Stimulated activated CD4-positive, alpha-beta T cell treated with anti-CD3 and anti-CD28 coated beads, Interleukin-1b, Interleukin-23, amount 100 ng/mL, for 4 hours (primary cell): ENCODE data around the gene CLCN1.

Source experiments
- DNase-seq, 2 donors: peaks; one replicate each; pipeline ENCODE4 v3.0.0-alpha.2; 2020; ENCODE audit warnings: low read depth in 2 of 2

The CLCN1 gene

DNA sequence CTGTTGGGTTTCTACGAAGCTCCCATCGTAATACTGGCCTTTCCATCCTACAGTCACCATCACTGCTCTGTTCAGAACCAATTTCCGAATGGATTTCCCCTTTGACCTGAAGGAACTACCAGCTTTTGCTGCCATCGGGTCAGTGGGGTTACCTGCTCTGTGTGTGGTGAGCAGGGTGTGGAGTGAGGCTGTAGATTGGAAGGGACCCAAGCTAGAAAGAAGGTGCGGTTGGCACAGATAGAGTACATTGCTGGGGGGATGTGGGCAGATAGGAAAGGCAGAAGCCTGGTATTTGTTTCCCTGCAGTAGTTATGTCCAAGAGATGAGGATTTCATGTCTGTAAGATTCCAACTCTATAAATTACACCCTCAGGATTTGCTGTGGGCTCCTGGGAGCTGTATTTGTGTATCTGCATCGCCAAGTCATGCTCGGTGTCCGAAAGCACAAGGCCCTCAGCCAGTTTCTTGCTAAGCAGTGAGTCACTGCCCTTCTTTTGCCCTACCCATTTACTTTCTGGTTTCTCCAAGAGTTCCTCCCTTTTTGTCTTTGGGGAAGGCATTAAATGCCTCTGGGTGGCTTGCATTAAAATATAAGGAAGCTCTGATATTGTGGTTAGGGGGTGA is 15.4 kb downstream of the CLCN1 start:
- DNase-seq = no peak

DNA sequence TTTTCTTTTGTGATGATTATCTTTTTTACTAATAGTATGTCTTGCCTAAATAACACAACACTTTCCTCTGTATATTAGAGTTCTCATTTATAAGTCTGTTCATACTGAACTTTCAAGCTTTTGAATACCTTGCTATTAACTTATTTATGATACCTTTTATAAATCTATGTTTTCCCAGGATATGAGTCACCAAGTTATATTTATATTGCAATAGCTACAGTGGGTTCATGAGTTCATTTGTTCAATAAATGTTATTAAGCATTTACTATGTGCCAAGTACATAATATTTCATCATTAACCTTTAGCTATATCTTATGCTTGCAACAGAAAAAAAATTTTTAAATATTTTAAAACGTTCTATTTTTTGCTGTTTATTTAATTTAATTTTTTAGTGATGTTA is 18.3 kb downstream of the CLCN1 start:
- DNase-seq = no peak

DNA sequence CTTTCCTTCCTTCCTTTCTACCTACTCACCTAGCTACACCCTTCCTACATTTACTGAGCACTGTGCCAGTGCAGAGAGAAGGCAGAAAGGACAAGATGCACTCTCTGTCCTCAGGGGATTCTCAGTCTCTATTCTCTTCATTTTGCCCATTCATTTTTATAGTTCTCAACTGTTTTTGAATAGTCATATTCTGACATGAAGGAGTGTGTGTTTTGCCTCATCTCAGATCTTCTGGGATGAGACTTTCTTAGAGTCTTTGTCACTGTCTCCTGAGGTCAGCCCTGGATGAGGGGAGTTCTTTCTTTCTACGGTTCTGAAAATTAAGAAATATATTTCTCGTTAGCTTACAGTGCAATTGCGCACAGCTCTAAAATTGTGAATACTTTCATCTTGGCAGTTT is 21.3 kb downstream of the CLCN1 start:
- DNase-seq = no peak

DNA sequence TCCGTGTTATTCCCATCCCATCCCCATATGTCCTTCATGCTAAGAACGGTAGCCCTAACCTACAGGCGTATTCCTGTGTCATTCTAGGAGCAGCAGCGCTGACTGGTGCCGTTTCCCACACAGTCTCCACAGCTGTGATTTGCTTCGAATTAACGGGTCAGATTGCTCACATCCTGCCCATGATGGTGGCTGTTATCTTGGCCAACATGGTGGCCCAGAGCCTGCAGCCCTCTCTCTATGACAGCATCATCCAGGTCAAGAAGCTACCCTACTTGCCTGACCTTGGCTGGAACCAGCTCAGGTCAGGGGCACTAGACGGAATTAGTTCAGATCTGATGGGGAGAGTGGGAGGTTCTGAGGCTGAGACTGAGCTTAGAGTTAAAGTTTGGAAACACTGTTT is 25.9 kb downstream of the CLCN1 start:
- no peak for DNase-seq

DNA sequence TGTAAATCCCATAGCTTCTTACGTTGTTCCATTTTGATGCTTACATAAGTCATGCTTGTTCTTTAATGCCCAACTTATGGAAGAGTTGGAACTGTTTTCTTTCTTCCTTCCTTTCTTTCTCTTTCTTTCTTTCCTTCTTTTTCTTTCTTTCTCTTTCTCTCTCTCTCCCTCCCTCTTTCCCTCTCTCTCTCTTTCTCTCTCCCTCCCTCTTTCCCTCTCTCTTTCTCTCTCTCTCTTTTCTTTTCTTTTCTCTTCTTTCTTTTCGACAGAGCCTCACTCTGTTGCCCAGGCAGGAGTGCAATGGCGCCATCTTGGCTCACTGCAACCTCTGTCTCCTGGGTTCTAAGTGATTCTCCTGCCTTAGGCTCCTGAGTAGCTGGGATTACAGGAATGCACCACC is 27.7 kb downstream of the CLCN1 start:
- no peak for DNase-seq

DNA sequence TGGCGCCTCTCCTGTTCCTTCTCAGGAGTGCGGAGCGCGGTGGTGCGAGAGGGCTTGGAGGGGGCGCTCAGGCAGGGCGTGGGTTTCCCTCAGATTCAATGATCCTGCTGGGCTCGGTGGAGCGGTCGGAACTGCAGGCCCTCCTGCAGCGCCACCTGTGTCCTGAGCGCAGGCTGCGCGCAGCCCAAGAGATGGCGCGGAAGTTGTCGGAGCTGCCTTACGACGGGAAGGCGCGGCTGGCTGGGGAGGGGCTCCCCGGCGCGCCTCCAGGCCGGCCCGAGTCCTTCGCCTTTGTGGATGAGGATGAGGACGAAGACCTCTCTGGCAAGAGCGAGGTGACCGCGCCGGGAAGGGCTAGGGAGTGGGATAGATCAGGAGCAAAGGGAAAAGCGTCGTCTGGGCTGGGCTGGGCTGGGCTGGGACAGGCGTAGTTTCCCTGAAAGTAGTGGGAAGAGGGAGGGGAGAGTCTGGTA is 29.6 kb downstream of the CLCN1 start:
- peak; percentile 41 to 53 for DNase-seq

DNA sequence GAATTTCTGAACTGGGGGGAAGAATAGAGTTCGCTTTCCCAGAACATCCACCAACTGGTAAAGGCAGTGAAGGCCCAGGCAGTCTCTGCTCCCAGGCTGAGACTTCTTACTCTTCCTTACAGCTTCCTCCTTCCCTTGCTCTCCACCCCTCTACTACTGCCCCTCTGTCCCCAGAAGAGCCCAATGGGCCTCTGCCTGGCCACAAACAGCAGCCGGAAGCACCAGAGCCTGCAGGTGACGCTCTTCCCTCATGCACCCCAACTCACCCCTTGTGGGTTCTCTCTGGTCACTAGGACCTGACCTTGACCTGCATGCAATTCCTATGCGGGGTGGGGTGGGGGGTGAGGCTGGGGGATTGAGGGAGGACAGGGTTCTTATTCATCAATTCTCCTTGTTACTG is 30.1 kb downstream of the CLCN1 start:
- DNase-seq = no peak

DNA sequence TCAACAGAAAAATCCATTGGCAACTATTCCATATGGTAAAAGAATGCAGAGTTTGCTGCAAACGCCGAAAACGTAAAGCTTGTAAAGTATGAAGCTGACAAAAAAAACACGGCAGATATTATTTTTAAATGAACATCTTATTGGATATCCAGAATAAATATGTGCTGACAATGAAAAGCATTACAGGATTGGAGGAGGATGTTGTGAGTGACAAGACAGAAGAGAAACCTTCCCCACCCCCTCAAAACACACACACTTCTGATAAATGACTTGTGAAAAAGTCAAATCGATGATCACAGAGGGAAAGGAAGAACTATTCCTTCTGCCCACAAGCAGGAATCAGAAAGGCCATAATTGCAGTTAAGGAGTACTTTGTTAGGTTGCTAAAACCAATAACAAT is 32.0 kb downstream of the CLCN1 start:
- DNase-seq = no peak

DNA sequence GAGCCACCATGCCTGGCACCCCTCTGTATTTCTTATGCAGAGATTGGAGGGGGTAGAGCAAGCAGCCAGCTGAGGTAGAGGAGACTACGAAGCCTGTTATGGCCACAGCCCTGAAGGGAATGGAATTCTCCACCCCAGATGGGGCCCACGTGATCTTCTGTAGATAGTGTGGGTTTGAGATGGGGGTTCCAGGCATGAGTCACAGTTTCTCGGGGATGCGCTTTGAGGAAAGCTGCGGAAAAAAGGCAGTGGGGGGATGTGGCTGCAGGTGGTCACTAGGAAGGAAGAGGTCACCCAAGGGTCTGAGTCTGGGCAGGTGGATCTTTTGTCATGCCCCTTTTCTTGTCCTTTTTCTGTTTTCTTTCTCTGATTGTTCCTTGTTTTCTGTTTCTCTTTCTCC is 35.1 kb downstream of the CLCN1 start:
- no peak for DNase-seq

DNA sequence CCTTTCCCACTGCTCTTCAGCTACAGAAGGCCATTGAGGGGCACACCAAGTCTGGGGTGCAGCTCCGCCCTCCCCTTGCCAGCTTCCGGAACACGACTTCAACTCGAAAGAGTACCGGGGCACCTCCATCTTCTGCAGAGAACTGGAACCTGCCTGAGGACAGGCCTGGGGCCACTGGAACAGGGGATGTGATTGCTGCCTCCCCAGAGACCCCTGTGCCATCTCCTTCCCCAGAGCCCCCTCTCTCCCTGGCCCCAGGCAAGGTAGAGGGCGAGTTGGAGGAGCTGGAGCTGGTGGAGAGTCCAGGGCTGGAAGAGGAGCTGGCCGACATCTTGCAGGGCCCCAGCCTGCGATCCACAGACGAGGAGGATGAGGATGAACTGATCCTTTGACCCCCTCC is 35.7 kb downstream of the CLCN1 start:
- DNase-seq = no peak

DNA sequence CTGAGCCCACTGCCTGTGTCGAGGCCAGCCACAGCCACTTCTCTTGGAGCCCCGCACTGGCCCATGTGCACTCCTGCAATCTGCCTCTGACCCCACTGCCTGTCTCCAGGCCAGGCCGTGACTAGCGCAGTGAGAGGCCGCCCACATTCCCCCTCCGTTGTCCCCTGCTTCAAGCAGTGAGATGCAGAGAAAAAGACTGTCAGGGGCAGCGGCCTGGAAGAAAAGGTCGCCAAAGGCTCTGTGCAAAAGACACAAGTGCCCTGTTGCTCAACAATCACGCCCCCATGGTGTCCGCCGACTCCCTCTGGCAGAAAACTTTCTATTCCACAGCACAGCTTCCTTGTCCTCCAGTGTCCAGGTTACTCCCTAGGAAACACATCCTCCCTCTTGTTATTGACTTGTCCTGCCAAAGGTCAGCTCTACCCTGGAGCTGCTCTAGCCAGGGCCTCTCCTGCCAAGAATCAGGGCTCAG is 36.7 kb downstream of the CLCN1 start:
- DNase-seq = no peak

DNA sequence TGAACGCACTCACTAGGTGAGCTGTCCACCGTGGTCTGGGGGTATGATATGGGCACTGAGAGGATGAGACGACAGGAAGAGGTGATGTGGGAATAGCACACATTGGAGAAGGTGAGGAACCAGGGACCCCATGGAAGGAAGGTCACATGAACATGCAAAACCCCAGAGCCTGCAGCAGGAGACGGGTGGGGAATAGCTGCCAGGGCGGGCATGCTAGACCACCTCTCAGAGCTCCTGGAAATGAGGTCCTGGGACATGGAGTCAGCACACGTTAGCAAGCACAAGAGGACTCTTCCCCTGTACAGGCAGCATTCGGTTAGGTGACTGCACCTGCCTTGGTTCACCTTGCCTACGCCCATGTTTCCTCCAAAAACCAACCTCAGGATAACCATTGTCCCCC is 38.5 kb downstream of the CLCN1 start:
- DNase-seq = no peak

DNA sequence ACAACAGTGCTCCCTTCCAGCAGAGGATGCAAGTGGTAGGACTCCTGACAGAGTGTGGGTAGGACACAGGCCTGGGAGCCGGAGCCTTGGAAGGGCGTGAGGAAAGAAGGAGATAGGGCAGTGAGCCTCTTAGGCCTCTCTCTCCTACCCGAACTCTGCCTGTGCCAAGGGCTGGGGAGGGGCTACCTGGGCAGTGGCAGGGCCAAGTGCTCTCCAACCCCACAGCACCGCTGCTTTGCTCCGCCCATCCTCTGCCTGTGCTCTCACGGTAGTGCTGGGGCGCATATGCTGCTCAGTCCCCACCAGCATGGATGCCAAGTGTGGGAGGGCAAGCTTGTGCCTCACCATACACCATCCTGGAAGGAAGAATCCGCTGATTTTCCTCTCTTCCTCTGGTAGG is 39.1 kb downstream of the CLCN1 start:
- DNase-seq = no peak

DNA sequence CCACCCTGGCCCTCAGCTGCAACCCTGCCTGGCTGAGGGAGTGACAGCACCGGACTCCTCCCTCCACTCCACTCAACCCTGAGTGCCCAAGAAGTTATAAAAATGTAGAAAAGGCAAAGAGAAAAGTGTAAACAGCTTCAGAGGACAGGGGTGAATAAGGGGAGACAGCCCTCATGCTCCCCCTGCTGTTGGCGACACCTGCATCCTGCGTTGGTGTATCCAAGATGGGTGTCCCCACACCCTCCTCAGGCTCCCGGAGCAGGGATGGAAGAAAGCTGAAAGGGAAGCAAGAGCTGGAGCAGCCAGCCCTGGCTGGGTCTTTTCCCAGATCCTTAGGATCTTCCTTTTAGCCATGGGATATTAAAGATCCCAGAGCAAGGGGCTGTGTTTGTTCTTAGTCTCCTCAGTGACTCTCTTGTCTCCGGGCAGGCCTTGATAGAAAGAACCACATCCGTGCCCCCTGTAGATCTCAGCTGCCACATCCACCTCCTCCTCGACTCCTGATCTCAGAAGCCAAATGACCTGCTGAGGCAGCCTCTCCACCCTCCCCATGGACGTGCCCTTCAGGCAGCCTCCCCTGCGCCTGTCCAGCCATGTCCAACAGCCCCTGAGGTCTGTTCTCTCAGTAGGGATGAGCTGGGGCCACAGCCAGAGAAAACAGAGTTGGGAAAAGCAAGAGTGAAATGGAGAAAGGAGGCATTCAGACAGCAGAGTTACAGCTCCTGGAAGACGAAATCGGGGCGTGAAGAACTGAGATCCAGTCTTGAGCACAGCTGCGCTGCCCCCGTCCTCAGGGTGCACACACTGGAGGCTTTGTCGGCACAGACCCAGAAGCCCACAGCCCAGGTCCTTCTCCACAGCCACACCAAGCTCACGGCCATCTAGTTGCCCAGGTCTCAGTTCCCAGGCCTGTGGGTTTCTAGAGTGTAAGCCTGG is 39.8 kb downstream of the CLCN1 start:
- DNase-seq = no peak

DNA sequence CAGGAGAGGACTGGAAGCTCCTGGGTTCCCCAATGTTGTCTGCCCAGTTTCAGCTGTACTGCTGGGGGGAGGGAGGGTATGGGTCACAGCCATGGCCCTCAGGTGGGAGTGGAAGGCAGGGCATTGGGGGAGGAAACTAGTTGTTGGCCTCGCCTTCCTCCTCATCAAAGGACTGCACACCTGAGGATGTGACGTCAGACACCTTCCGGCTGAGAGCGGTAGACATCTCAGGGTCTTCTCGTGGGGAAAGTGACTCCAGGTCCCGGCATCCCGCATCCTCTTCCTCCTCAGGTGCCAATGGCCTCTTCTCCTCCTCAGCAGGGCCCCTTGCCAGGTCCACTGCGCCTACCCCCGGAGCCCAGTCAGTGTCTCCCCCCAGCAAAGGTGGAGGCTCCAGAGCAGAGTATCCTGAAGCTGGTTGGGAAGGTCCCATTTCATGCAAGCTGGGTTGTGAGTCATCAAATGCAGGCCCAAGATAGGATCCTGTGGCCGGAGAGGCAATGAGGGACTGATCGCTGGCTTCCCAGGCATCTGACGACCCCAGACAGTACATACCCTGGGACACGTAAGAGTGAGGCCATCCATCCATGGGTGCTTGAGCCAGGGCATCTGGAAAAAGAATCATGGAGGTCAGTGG is 40.6 kb downstream of the CLCN1 start:
- no peak for DNase-seq

DNA sequence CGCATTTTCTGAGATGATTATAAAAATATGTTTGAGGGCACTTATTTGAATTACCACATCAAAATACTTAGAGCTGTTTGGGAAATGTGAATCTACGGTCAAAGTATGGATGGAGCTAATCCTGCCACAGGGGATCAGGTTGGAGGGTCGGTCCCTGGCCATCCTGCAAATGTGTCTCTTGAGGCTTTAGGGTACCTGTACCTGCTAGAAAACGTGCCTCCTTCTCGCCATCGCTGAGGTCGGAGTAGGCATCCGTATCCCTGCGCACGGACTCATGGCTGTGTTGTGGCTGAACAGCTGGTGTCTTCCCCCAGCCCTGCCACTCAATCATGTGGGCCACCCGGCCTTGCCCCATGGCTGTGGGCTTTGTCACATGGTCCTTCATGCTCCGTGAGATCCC is 42.7 kb downstream of the CLCN1 start:
- DNase-seq = no peak

DNA sequence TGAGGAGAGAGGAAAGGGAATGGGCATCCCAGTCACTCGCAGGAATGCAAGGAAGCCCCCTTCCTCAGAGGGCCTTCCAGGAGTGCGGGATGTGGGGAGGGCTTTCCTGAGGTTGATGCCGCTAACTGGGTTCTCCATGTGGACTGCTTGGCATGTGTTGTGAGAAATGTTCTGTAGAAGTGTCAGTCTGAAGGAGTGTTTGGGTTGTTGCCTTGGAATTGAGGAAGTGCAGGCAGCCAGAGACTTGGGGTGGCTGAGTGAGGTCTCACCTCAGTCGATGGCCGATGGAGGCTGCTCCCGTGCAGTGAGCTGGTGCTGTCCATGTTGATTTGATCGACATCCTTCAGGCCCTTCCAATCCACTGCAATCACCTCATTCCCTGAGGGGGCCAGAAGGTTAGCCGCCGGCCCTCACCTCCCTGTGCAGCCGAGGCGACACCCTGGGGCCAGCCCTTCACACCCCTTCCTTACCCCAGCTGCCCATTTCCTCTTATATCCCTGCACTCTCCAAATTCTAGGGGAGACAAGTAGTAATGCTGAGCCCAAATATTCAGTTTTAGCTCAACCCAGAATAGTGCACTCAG is 44.0 kb downstream of the CLCN1 start:
- no peak for DNase-seq

DNA sequence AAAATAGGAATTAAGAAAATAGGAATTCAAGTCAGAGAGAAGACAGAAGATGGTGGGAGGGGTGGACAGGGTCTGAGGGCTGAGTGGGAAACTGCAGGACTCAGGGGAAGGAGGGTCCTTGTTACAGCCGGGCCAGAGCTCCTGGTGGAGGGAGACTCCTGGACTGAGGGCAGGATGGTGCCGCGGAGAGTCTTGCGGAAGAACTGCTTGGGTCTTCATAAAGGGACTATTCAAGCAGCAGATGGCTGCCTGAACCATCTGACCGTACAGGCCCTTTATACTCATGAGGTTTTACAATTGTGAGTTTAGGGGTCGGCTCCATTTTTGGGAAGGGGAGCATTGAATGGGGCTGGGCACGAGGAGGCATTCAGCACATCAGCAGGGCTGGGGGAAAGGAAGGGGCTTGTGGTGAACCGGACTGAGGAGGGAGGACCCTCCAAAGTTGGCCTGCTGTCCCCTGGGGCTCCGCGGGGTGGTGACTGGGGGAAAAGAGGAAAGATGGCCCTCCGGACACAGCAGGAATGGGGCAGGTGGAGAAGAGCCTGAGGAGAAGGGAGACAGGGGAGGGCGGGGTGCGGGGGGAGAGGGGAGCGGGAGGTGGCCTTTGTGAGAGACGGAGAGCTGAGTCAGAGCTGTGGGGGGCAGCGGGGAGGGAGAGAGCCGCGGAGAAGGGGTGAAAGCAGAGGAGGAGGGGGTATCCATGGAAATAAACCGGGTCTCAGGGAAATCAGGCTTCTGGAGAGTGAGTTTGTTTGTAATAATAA is 45.1 kb downstream of the CLCN1 start:
- no peak for DNase-seq

DNA sequence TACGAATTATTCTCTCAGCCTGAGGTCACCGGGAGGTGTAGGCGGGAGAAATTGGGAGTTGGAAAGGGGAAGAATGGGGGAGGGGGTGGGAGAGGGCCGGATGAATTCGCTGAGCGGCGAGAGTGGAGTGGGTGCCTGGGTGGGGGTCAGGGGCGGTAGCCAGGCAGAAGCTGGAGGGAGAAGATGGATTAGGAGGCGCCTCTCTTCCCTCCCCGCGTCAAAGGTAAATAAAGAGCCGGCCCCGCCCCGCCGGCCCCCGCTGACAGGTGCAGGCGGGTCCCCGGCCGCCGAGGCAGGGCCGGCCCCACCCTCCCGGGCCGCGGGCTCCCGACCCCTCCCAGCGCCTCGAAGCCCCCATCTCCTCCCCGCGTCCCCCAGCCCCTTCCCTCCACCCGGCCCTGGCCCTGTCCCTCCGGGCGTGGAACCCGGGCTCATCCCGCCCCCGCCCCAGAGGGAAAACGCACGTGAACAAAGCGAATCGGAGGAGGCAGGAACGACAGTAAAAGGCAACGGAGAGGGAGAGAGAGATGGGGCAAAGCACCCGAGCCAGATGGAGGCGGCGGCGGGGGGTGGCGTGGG is 45.7 kb downstream of the CLCN1 start:
- no peak for DNase-seq

DNA sequence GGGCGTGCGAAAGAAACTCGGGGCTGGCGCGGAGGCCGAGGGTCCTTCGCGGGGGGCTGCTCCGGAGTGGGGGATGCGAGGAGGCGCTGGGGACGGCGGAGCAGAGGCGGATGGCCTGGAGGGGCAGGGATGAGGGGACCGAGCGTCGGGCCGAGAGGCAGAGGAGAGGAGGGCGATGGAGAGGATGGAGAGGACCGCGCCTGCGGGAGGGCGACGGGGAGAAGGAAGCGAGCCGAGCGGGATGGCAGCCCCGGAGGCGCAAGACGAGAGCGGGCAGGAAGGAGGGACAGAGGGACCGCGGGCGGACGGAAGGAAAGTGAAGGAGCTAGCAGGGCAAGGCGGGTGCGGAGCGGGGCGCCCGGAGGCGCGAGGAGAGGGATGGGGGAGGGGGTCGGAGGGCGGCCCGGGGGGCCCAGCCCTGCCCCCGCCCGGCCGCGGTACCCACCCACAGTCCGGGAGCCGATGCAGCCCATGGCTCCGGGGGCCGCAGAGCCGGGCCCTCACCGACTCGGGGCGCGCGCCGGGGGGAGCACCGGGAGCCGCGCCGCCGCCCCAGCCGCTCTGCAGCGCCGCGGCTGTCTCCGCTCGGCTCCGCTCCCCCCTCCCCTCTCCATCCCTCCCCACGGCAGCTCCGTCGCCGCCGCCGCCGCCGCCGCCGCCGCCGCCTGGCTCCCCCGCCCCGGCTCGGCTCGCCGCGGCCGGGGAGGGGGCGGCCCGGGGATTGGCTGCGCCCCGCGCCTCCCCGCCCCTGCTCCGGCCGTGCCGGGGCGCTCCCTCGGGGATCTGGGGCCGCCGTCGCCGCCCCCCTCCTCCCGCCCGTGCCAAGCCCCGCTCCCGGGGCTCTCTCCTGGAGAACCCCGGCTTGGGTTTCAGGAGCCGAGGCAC is 46.5 kb downstream of the CLCN1 start, which contains the start of gene FAM131B:
Gene FAM131B (minus strand): TSS at position 583 of the 885 bp plus-strand sequence. CDS start 110 bp downstream, at position 473.
- no peak for DNase-seq
